Upper lobe of left lung (tissue), 6 donors: ENCODE data around the gene CTXN1. TPM values are rescaled to one million over a fixed set of nuclear protein-coding genes. Genes with fewer than 3 reads are reported as not detected.

ENCODE experiments used
- ATAC-seq, 2 donors: fragments of 200-7000 bp; cut with Tn5 transposase; one replicate each; pipeline ENCODE4 v1.9.1; 2022; ENCODE audit warnings: mild to moderate bottlenecking in 2 of 2, moderate library complexity in 2 of 2; ENCODE audit not compliant: low FRiP score in 2 of 2
- DNase-seq, 2 donors: peaks; one replicate each; pipeline ENCODE4 v3.0.0-alpha.2; 2019 to 2020
- H3K27ac ChIP-seq, 4 donors: fragments of 200-600 bp; sonication (generic); one replicate each; pipeline ENCODE4 v1.5.1; 2016 to 2019
- H3K27me3 ChIP-seq, 4 donors: fragments of 200-600 bp; sonication (generic); one replicate each; pipeline ENCODE4 v1.5.1; 2017 to 2019
- H3K36me3 ChIP-seq, 4 donors: fragments of 200-600 bp; sonication (generic); one replicate each; pipeline ENCODE4 v1.5.1; 2016 to 2019
- H3K4me1 ChIP-seq, 4 donors: fragments of 200-600 bp; sonication (generic); one replicate each; pipeline ENCODE4 v1.5.1; 2018 to 2019
- H3K4me3 ChIP-seq, 4 donors: fragments of 200-600 bp; sonication (generic); one replicate each; pipeline ENCODE4 v1.5.1; 2017 to 2019; ENCODE audit warnings: mild to moderate bottlenecking in 2 of 4, moderate library complexity in 1 of 4
- H3K9me3 ChIP-seq, 4 donors: fragments of 200-600 bp; sonication (generic); one replicate each; pipeline ENCODE4 v1.5.1; 2018 to 2019
- EP300 ChIP-seq, 4 donors: sonication (generic); formaldehyde crosslinking; IDR thresholded peaks; one replicate each; pipeline ENCODE4 v1.5.1; 2017; ENCODE audit warnings: antibody characterized with exemption in 4 of 4, control low read depth in 2 of 4
- POLR2A ChIP-seq, 4 donors: fragments of 450-650 bp; IDR thresholded peaks; one replicate each; pipeline ENCODE4 v1.5.1; 2016 to 2017; ENCODE audit warnings: antibody characterized with exemption in 4 of 4, mild to moderate bottlenecking in 2 of 4
- POLR2AphosphoS5 ChIP-seq, 2 donors: sonication (generic); formaldehyde crosslinking; IDR thresholded peaks; one replicate each; pipeline ENCODE4 v1.5.1; 2017; ENCODE audit warnings: antibody characterized with exemption in 2 of 2
- WGBS, 2 donors: methylation state at CpG; one replicate each; pipeline ENCODE4 v1.1.5; 2017 to 2018; 5-methylcytosine and 5-hydroxymethylcytosine counted together
- total RNA-seq, 6 donors: library from RNA; depleted of rRNA in 4 of 6; stranded (reverse); fragments of >200 nt in 4 of 6; gene quantifications; one replicate each; pipeline versions ENCODE4 v1.1.0 to v1.2.1, GENCODE V29; 2016 to 2021
- TF ChIP-seq, protein P1 (sequence below), 6 experiments: fragments of 450-650 bp in 4 of 6; fragments of 200-600 bp in 2 of 6; sonication (generic) in 2 of 6; IDR thresholded peaks; one replicate each; pipeline ENCODE4 v1.5.1; 2016 to 2019; ENCODE audit warnings: antibody characterized with exemption in 6 of 6
- donor health status: DM: no; HTN: no; CAD: no; lungs with moderate emphysema.
- donor health status: DM: no; HTN: yes; CAD: no; lungs with severe emphysema.

The CTXN1 gene
- total RNA-seq, 6 donors from 2014 or later, result 1.2 to 28.3 (median 13.4) TPM

DNA sequence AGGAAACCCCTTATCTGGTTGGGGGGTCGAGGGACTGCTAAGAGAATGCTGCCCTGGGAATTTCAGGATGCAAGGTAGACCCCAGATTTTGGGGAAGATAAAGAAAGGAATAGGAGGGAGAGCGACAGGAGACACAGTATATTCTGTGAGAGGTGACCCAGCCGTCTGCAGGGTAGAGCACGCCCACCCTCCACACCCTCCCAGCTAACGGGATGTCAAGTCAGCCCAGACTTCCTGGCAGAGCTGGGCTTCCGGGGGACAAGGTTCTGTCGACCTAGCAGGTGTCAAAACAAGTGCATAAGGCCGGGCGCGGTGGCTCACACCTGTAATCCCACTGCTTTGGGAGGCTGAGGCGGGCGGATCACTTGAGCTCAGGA lies 51.0 kb downstream of the CTXN1 start:
- ATAC-seq, result no peak
- no peak for DNase-seq
- Histone ChIP-seq H3K36me3 (no peaks in the 10 kb centered on the region), H3K27ac (no peak overlapping the region), H3K9me3 (no peaks in the 10 kb centered on the region), H3K4me1 (peaks cover 29 to 46% (median 32%) of the 10 kb centered on the region in 4 donors), H3K4me3 (peak overlapping the region in 3 of 4 donors; percentile 52 to 54 (median 52)), H3K27me3 (peaks cover 0 to 30% (median 13%) of the 10 kb centered on the region in 4 donors)
- TF ChIP-seq EP300 (IDR thresholded peaks at IDR 0.05), result no peak
- no peak for TF ChIP-seq POLR2A (IDR thresholded peaks at IDR 0.05)
- TF ChIP-seq POLR2AphosphoS5 (IDR thresholded peaks at IDR 0.05), result no peak
- TF ChIP-seq, protein P1, sequence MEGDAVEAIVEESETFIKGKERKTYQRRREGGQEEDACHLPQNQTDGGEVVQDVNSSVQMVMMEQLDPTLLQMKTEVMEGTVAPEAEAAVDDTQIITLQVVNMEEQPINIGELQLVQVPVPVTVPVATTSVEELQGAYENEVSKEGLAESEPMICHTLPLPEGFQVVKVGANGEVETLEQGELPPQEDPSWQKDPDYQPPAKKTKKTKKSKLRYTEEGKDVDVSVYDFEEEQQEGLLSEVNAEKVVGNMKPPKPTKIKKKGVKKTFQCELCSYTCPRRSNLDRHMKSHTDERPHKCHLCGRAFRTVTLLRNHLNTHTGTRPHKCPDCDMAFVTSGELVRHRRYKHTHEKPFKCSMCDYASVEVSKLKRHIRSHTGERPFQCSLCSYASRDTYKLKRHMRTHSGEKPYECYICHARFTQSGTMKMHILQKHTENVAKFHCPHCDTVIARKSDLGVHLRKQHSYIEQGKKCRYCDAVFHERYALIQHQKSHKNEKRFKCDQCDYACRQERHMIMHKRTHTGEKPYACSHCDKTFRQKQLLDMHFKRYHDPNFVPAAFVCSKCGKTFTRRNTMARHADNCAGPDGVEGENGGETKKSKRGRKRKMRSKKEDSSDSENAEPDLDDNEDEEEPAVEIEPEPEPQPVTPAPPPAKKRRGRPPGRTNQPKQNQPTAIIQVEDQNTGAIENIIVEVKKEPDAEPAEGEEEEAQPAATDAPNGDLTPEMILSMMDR (IDR thresholded peaks at IDR 0.05), result no peak
- WGBS, 2 donors, result 32 to 39% methylated on average over 7 to 12 of the region's 12 CpGs

Other genes with a start within 250 kb of the CTXN1 start
- 100 to 1,000 TPM in 2 of 6 donors, 10 to 100 TPM in 3, 1 to 10 TPM in 1; 9.4 to 160 (median 36.6) TPM for gene MCEMP1, start 249.0 kb downstream of the CTXN1 start, total RNA-seq
- 100 to 1,000 TPM in 1 of 6 donors, 10 to 100 TPM in 5; 33.9 to 105 (median 52.0) TPM for gene TRAPPC5, start 245.3 kb downstream of the CTXN1 start, total RNA-seq
- gene FCER2, start 224.0 kb downstream of the CTXN1 start, total RNA-seq, result 1 to 10 TPM in 1 of 6 donors, under 1 TPM in 1, not detected in 4; 0.83 to 2.9 TPM
- gene CLEC4G, start 194.0 kb downstream of the CTXN1 start, total RNA-seq, result 1 to 10 TPM in 3 of 6 donors, under 1 TPM in 1, not detected in 2; 0.40 to 2.5 (median 1.5) TPM
- 10 to 100 TPM in 1 of 6 donors, 1 to 10 TPM in 3, under 1 TPM in 2; 0.55 to 14.8 (median 1.7) TPM for gene CD209, start 178.6 kb downstream of the CTXN1 start, total RNA-seq
- 1 to 10 TPM in 4 of 6 donors, under 1 TPM in 1, not detected in 1; 0.86 to 7.4 (median 3.1) TPM for gene CLEC4M, start 162.9 kb downstream of the CTXN1 start, total RNA-seq
- gene EVI5L, start 95.9 kb downstream of the CTXN1 start, total RNA-seq, result 10 to 100 TPM; 12.0 to 24.1 (median 15.6) TPM
- gene PRR36, start 51.7 kb downstream of the CTXN1 start, total RNA-seq, result 1 to 10 TPM in 5 of 6 donors, under 1 TPM in 1; 0.46 to 9.4 (median 2.7) TPM
- gene LRRC8E, start 37.6 kb downstream of the CTXN1 start, total RNA-seq, result 10 to 100 TPM in 1 of 6 donors, 1 to 10 TPM in 5; 1.0 to 11.7 (median 6.9) TPM
- 10 to 100 TPM; 21.1 to 61.8 (median 33.0) TPM for gene MAP2K7, start 22.3 kb downstream of the CTXN1 start, total RNA-seq
- 1 to 10 TPM in 1 of 6 donors, under 1 TPM in 1, not detected in 4; 0.37 to 1.1 TPM for gene TGFBR3L, start 11.3 kb downstream of the CTXN1 start, total RNA-seq
- 10 to 100 TPM in 5 of 6 donors, 1 to 10 TPM in 1; 5.2 to 28.0 (median 19.2) TPM for gene SNAPC2, start 5.8 kb downstream of the CTXN1 start, total RNA-seq
- gene TIMM44, start 17.5 kb upstream of the CTXN1 start, total RNA-seq, result 10 to 100 TPM; 39.8 to 83.2 (median 52.7) TPM
- 10 to 100 TPM; 21.0 to 71.1 (median 36.1) TPM for gene ELAVL1, start 79.5 kb upstream of the CTXN1 start, total RNA-seq
- not detected for gene CCL25, start 126.6 kb upstream of the CTXN1 start, total RNA-seq
- gene FBN3, start 223.5 kb upstream of the CTXN1 start, total RNA-seq, result 100 to 1,000 TPM in 1 of 6 donors, 10 to 100 TPM in 1, 1 to 10 TPM in 3, under 1 TPM in 1; 0.10 to 106 (median 8.0) TPM